Immature natural killer cell (primary cell): Measurements from ENCODE around the gene IL17REL. TPM values are rescaled to one million over a fixed set of nuclear protein-coding genes. Genes with fewer than 3 reads are reported as not detected.

Experiments used
- DNase-seq, 3 donors: peaks; one replicate each; pipeline ENCODE4 v3.0.0; 2022; ENCODE audit warnings: mixed read lengths in 1 of 3
- H3K27ac Mint-ChIP-seq, 6 donors: one replicate each; pipeline ENCODE4 v1.8.0; 2020; ENCODE audit warnings: mixed read lengths in 6 of 6, mild to moderate bottlenecking in 5 of 6, inconsistent platforms in 4 of 6, moderate library complexity in 3 of 6
- H3K27me3 Mint-ChIP-seq, 3 donors: one replicate each; pipeline ENCODE4 v1.8.0; 2020 to 2021; ENCODE audit warnings: low read depth in 3 of 3, mild to moderate bottlenecking in 3 of 3, mixed read lengths in 3 of 3, moderate library complexity in 3 of 3, inconsistent platforms in 1 of 3
- H3K36me3 Mint-ChIP-seq, 3 donors: one replicate each; pipeline ENCODE4 v1.8.0; 2020; ENCODE audit warnings: mixed read lengths in 3 of 3, inconsistent platforms in 2 of 3, mild to moderate bottlenecking in 2 of 3
- H3K4me1 Mint-ChIP-seq, 2 donors: one replicate each; pipeline ENCODE4 v1.8.0; 2020; ENCODE audit warnings: inconsistent platforms in 2 of 2, mild to moderate bottlenecking in 2 of 2, mixed read lengths in 2 of 2, moderate library complexity in 1 of 2
- H3K4me3 Mint-ChIP-seq, 5 donors: one replicate each; pipeline ENCODE4 v1.8.0; 2020; ENCODE audit warnings: mild to moderate bottlenecking in 5 of 5, mixed read lengths in 5 of 5, inconsistent platforms in 3 of 5, moderate library complexity in 3 of 5
- H3K9me3 Mint-ChIP-seq, 6 donors: one replicate each; pipeline ENCODE4 v1.8.0; 2020; ENCODE audit warnings: mild to moderate bottlenecking in 6 of 6, mixed read lengths in 6 of 6, inconsistent platforms in 4 of 6, moderate library complexity in 3 of 6
- polyA plus RNA-seq, 3 donors: library from polyadenylated mRNA; unstranded; fragments of 300-500 nt; fragmentation: Illumina TruSeq; gene quantifications; one replicate each; pipeline ENCODE4 v1.2.3, GENCODE V29; 2021

The IL17REL gene
- polyA plus RNA-seq, 3 donors from 2014 or later, result not detected

- no peak for DNase-seq
- Mint-ChIP-seq H3K27me3 (peaks cover 0 to 3% (median 3%) of the 10 kb centered on the region in 3 donors), H3K36me3 (no peaks in the 10 kb centered on the region), H3K4me3 (no peak overlapping the region), H3K9me3 (no peaks in the 10 kb centered on the region), H3K4me1 (peaks cover 0 to 17% of the 10 kb centered on the region in 2 donors), H3K27ac (no peak overlapping the region)
Observed at GRCh38 chr22:50022171-50022819, 9.7 kb upstream of the IL17REL start.

GRCh38 chr22:50020606-50021005, 8.0 kb upstream of the IL17REL start:
- Mint-ChIP-seq H3K27ac (no peak overlapping the region), H3K9me3 (no peaks in the 10 kb centered on the region), H3K27me3 (peaks cover 0 to 3% (median 0%) of the 10 kb centered on the region in 3 donors), H3K4me3 (no peak overlapping the region), H3K4me1 (peaks cover 0 to 17% of the 10 kb centered on the region in 2 donors), H3K36me3 (no peaks in the 10 kb centered on the region)
- DNase-seq, result no peak

GRCh38 chr22:50019316-50019715, 6.8 kb upstream of the IL17REL start:
- H3K4me3 Mint-ChIP-seq, result peak overlapping the region in 2 of 5 donors; percentile 18 to 28
- H3K27me3 Mint-ChIP-seq, result peaks cover 0 to 3% (median 0%) of the 10 kb centered on the region in 3 donors
- H3K36me3 Mint-ChIP-seq, result no peaks in the 10 kb centered on the region
- H3K9me3 Mint-ChIP-seq, result no peaks in the 10 kb centered on the region
- peaks cover 0 to 17% of the 10 kb centered on the region in 2 donors for H3K4me1 Mint-ChIP-seq
- DNase-seq, result no peak
- H3K27ac Mint-ChIP-seq, result peak overlapping the region in 3 of 6 donors; percentile 58 to 87 (median 66)

- H3K9me3 Mint-ChIP-seq, result no peaks in the 10 kb centered on the region
- peaks cover 0 to 17% of the 10 kb centered on the region in 2 donors for H3K4me1 Mint-ChIP-seq
- H3K27ac Mint-ChIP-seq, result peak overlapping the region in 4 of 6 donors; percentile 17 to 87 (median 62)
- H3K36me3 Mint-ChIP-seq, result no peaks in the 10 kb centered on the region
- H3K27me3 Mint-ChIP-seq, result peaks cover 0 to 5% (median 0%) of the 10 kb centered on the region in 3 donors
- peak overlapping the region; percentile 20 to 54 (median 28) for H3K4me3 Mint-ChIP-seq
- DNase-seq, result peak; percentile 34 to 48 (median 47)
Observed at GRCh38 chr22:50018608-50019285, 6.2 kb upstream of the IL17REL start.

- H3K36me3 Mint-ChIP-seq, result no peaks in the 10 kb centered on the region
- no peaks in the 10 kb centered on the region for H3K9me3 Mint-ChIP-seq
- peaks cover 0 to 5% (median 4%) of the 10 kb centered on the region in 3 donors for H3K27me3 Mint-ChIP-seq
- peak overlapping the region in 1 of 6 donors; percentile 42 for H3K27ac Mint-ChIP-seq
- peaks cover 0 to 17% of the 10 kb centered on the region in 2 donors for H3K4me1 Mint-ChIP-seq
- no peak for DNase-seq
- H3K4me3 Mint-ChIP-seq, result no peak overlapping the region
Observed at GRCh38 chr22:50017701-50018224, 5.2 kb upstream of the IL17REL start.

GRCh38 chr22:50016988-50017700, 4.6 kb upstream of the IL17REL start:
- DNase-seq, result no peak
- peaks cover 0 to 17% of the 10 kb centered on the region in 2 donors for H3K4me1 Mint-ChIP-seq
- no peak overlapping the region for H3K27ac Mint-ChIP-seq
- peaks cover 0 to 5% (median 4%) of the 10 kb centered on the region in 3 donors for H3K27me3 Mint-ChIP-seq
- H3K36me3 Mint-ChIP-seq, result no peaks in the 10 kb centered on the region
- H3K9me3 Mint-ChIP-seq, result no peaks in the 10 kb centered on the region
- H3K4me3 Mint-ChIP-seq, result peak overlapping the region in 1 of 5 donors; percentile 33

GRCh38 chr22:50016308-50016987, 3.9 kb upstream of the IL17REL start:
- H3K4me1 Mint-ChIP-seq, result peaks cover 0 to 18% of the 10 kb centered on the region in 2 donors
- peaks cover 0 to 7% (median 4%) of the 10 kb centered on the region in 3 donors for H3K27me3 Mint-ChIP-seq
- H3K27ac Mint-ChIP-seq, result no peak overlapping the region
- no peak overlapping the region for H3K4me3 Mint-ChIP-seq
- peaks cover 0 to 1% (median 0%) of the 10 kb centered on the region in 6 donors for H3K9me3 Mint-ChIP-seq
- no peaks in the 10 kb centered on the region for H3K36me3 Mint-ChIP-seq
- DNase-seq, result peak; percentile 31 to 52 (median 39)

GRCh38 chr22:50015451-50016307, 3.1 kb upstream of the IL17REL start:
- H3K4me3 Mint-ChIP-seq, result no peak overlapping the region
- H3K9me3 Mint-ChIP-seq, result peaks cover 0 to 1% (median 0%) of the 10 kb centered on the region in 6 donors
- H3K27me3 Mint-ChIP-seq, result peaks cover 0 to 10% (median 4%) of the 10 kb centered on the region in 3 donors
- peaks cover 0 to 20% of the 10 kb centered on the region in 2 donors for H3K4me1 Mint-ChIP-seq
- H3K27ac Mint-ChIP-seq, result no peak overlapping the region
- DNase-seq, result no peak
- H3K36me3 Mint-ChIP-seq, result no peaks in the 10 kb centered on the region

- Mint-ChIP-seq H3K27ac (no peak overlapping the region), H3K36me3 (no peaks in the 10 kb centered on the region), H3K4me1 (peaks cover 0 to 20% of the 10 kb centered on the region in 2 donors), H3K4me3 (no peak overlapping the region), H3K9me3 (peaks cover 0 to 1% (median 0%) of the 10 kb centered on the region in 6 donors), H3K27me3 (peaks cover 0 to 10% (median 5%) of the 10 kb centered on the region in 3 donors)
- DNase-seq, result no peak
Observed at GRCh38 chr22:50014655-50015401, 2.3 kb upstream of the IL17REL start.

- Mint-ChIP-seq H3K27ac (no peak overlapping the region), H3K4me3 (peak overlapping the region in 1 of 5 donors; percentile 3), H3K27me3 (peaks cover under 1 to 10% (median 6%) of the 10 kb centered on the region in 3 donors), H3K36me3 (no peaks in the 10 kb centered on the region), H3K9me3 (peaks cover 0 to 1% (median 0%) of the 10 kb centered on the region in 6 donors), H3K4me1 (peaks cover 0 to 15% of the 10 kb centered on the region in 2 donors)
- no peak for DNase-seq
Observed at GRCh38 chr22:50014053-50014501, 1.5 kb upstream of the IL17REL start.

GRCh38 chr22:50011447-50012210, 936 bp downstream of the IL17REL start:
- H3K27ac Mint-ChIP-seq, result peak overlapping the region in 3 of 6 donors; percentile 16 to 53 (median 25)
- no peaks in the 10 kb centered on the region for H3K36me3 Mint-ChIP-seq
- H3K4me1 Mint-ChIP-seq, result peaks cover 0 to 4% of the 10 kb centered on the region in 2 donors
- peaks cover 6 to 12% (median 7%) of the 10 kb centered on the region in 3 donors for H3K27me3 Mint-ChIP-seq
- peaks cover 0 to 1% (median 0%) of the 10 kb centered on the region in 6 donors for H3K9me3 Mint-ChIP-seq
- H3K4me3 Mint-ChIP-seq, result peak overlapping the region in 1 of 5 donors; percentile 60
- no peak for DNase-seq
